MV-4-11 (cell line): ENCODE measurements around the gene TCTN1.
A peak's percentile ranks its signal among the peaks of the same experiment; 100 is the strongest.
"Not testable (repeated sequence)": the region's sequence is repeated elsewhere in the genome, so short reads cannot be mapped to it uniquely, and the experiment has no call there.

ENCODE experiments used
- DNase-seq: peaks from one replicate; lab custom pipeline; 2025; lab: John Stamatoyannopoulos, UW

Gene TCTN1

DNA sequence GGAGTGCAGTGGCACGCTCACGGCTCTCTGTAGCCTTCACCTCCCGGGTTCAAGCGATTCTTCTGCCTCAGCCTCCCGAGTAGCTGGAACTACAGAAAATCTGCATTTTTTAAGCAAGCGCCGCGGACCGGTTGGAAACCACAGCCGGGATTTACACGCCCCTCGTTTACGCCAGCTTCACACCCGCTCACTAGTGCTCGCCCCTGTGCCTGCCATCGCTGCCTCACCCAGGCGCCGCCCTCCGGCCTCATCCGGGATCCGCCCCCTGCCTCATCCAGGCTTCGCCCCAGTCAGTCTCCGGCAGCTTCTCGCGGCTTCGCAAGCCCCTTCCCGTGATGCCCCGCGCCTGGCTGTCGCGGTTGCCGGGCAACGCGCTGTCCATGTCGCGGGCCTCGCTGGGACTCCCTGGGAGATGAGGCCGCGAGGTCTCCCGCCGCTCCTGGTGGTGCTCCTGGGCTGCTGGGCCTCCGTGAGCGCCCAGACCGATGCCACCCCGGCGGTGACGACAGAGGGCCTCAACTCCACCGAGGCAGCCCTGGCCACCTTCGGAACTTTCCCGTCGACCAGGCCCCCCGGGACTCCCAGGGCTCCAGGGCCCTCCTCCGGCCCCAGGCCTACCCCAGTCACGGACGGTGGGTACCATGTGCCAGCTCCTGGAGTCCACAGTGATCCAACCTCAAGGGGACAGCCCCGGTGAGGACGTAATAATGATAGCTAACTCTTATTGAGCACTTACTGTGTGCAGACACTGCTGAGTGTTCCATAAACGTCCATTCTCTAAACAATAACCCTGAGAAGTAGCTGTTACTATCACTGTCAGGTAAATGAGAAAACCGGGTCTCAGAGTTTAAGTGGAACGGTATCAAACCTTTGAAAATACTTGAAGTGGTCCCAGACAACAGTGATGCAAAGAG is at the start of gene TCTN1:
Gene TCTN1, plus strand, starts transcription at position 359 of the 914 bp plus-strand sequence. Its CDS starts 54 bp downstream, at position 413.
- peak; percentile 94 for DNase-seq

GRCh38 chr12:110564471-110564991 is 49.4 kb upstream of the TCTN1 start:
- no peak for DNase-seq

- no peak for DNase-seq
Measured at GRCh38 chr12:110565894-110566871, 47.7 kb upstream of the TCTN1 start.

DNA sequence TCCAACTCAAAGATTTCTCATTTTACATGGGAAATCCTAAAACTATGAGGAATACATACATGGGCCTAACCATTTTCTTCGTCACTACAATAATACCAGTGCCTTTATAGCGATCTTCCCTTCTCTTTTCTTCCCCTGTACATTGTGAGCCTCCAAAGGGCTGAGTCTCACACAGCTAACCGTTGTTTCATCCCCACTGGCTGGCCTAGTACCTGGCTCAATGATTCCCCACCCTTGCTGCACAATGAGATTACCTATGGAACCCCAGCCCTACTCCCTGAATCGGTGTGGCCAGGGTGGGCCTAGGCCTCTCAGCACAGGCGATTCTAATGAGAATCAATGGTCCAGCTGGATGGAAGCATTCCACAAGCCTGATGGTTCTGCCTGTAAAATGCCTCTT is 46.9 kb upstream of the TCTN1 start:
- no peak for DNase-seq

DNA sequence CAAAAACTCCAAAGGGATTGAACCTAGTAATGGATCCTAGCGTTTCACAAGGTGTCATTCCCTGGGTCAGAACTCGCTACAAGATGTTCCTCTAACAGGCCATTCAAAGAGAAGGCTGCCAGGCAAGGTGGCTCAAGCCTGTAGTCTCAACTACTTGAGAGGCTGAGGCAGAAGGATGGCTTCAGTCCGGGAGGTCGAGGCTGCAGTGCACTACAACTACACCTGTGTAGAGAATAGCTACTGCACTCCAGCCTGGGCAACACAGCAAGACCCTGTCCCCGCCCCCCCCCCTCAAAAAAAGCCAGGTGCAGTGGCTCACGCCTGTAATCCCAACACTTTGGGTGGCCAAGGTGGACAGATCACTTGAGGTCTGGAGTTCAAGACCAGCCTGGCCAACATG is 45.2 kb upstream of the TCTN1 start:
- no peak for DNase-seq

DNA sequence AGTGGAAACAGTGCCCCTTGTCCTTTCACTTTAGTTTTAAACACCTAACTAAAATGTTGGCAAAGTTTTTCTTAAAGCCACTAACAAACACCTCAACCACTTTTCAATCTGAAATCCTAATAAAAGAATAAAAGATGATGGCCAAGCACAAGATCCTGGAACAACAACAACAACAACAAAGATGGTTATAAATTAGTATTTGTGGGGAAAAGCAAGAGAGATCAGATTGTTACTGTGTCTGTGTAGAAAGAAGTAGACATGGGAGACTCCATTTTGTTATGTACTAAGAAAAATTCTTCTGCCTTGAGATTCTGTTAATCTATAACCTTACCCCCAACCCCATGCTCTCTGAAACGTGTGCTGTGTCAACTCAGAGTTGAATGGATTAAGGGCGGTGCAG is 44.1 kb upstream of the TCTN1 start:
- not testable (repeated sequence) for DNase-seq

DNA sequence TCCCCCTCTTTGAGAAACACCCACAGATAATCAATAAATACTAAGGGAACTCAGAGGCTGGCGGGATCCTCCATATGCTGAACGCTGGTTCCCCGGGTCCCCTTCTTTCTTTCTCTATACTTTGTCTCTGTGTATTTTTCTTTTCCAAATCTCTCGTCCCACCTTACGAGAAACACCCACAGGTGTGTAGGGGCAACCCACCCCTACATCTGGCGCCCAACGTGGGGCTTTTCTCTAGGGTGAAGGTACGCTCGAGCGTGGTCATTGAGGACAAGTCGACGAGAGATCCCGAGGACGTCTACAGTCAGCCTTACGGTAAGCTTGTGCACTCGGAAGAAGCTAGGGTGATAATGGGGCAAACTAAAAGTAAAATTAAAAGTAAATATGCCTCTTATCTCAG is 43.1 kb upstream of the TCTN1 start:
- not testable (repeated sequence) for DNase-seq

DNA sequence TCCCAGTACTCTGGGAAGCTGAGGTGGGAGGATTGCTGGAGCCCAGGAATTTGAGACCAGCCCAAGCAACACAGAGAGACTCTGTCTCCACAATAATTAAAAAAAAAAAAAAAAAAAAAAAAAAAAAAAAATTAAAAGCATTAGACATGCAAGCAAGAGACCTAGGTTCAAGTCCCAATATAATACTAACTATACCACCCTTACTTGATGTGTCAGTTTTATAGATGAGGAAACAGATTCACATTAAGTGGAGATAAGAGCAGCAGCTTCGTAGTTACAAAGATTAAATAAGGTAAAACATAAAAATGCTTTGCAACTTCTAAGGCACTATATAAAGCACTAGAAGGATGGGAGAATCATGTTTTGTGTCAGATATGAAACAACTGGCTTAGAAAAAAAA is 39.9 kb upstream of the TCTN1 start:
- DNase-seq: no peak

GRCh38 chr12:110574717-110575230 is 39.2 kb upstream of the TCTN1 start:
- DNase-seq: not testable (repeated sequence)

- no peak for DNase-seq
Measured at GRCh38 chr12:110575326-110575725, 38.6 kb upstream of the TCTN1 start.

GRCh38 chr12:110576504-110576903 is 37.4 kb upstream of the TCTN1 start:
- DNase-seq: no peak

GRCh38 chr12:110577864-110578693 is 35.9 kb upstream of the TCTN1 start:
- DNase-seq: peak; percentile 75

- no peak for DNase-seq
Measured at GRCh38 chr12:110578694-110579534, 35.0 kb upstream of the TCTN1 start.

DNA sequence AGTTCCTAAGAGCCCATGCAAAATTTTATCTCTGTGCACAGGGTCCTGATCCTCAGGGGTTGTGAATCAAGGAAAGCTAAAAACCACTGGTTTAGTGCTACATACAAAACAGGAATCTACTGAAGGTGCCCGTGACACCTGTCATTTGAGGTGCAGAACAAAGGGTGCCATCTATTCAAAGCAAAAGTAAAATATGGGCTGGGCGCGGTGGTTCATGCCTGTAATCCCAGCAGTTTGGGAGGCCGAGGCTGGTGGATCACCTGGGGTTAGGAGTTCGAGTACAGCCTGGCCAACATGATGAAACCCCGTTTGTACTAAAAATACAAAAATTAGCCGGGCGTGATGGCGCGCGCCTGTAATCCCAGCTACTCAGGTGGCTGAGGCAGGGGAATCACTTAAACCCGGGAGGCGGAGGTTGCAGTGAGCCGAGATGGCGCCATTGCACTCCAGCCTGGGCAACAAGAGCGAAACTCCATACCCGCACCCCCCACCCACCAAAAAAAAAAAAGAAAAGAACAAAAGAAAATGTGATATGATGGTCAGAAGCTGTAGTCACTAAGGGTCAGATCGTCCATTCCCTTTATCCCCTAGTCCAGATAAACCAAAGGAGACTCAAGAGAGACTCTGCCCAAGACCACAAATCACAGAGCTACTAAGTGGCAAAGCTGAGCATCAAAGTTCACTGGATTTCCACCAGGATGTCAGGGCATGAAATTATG is 34.2 kb upstream of the TCTN1 start:
- no peak for DNase-seq

GRCh38 chr12:110581931-110582275 is 32.0 kb upstream of the TCTN1 start:
- DNase-seq: no peak

DNA sequence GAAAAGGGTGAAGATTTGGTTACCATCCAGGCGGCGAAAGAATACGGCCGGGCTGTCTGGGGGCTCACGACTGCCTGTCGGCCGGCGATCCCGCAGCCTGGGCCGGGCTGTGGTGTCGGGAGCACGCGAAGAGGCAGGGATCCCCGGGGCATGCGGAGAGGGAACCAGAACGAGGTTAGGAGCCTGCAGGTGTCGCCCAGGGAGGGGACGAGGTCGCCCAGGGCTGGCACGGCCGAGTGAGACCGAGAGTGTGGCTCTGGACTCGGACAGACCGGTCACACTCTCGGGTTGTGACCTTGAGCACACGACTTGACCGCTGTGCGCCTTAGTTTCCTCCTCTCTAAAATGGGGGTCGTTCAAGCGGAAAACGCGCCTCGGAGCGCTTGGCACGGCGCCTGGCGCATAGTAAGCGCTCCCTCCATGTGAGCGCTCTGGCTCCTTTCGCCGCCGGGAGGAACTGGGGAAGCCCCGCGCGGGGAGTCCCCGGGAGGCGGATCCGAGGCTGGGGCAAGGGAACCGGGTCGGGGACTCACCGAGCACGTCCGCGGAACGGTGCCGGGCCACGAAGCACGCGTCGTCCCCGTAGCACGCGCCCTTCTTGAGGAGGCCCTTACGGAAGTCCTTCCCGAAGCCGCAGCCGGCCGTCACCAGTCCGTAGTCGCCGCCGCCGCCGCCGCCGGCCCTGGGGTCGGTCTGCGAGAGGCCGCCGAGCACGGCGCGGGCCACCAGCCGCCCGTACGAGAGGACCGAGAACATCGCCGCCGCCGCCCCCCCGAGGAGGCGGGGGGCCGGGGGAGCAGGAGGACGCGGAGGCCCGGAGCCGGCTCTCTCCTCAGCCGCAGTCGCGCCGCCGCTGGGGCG is 31.4 kb upstream of the TCTN1 start:
- DNase-seq: peak; percentile 36

DNA sequence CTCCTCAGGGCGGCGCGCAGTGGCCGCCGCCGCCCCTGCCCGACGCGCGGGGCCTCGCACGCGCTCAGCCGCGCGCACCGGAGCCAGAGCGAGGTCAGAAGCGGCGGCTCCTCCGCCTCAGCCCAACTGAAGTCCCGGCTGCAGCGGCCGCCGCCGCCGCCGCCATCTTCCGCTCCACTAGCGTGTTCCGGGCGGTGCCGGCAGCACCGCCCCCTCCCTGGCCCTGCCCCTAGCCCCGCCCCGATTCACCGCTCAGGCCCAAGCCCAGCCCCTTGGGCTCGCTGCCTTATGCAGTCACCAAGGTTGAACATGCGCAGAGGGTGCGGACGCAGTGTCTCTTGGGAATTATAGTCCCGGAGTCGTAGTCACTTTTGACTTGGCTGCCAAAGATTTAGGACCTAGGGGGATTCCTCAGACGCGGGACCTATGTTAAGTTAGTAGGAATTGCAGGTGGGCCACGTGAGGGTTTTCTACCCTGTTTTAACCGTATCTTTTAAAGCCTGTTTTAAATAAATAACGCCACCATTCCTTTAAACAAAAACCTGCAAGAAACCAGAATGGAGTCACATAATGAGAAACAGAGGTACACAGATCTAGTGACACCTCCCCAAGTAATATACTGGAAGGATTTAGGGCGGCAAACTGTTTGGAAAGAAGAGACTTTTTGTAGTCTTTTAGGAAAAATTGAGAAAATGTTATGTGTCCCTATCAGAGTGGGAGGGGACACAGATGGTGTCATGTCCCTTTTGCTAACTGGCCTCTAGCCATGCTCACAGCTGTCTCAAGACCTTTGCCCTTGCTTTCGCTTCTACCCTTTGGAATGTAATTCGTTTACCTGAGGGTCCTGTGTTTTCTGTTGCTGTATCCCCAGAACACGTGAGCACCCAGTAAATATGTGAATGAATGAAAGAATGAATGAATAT is 30.5 kb upstream of the TCTN1 start, which contains the start of gene PPTC7:
Gene PPTC7, minus strand, starts transcription at position 182 of the 923 bp plus-strand sequence. CDS start 287 bp downstream, outside the sequence.
- DNase-seq: peak; percentile 94
